ENCODE data around the gene RERE. TPM values are rescaled to one million over a fixed set of nuclear protein-coding genes. Genes with fewer than 3 reads are reported as not detected.

Gene RERE
- total and polyA plus RNA-seq, 2 experiments from 2014 or later, result 148 to 170 TPM

DNA sequence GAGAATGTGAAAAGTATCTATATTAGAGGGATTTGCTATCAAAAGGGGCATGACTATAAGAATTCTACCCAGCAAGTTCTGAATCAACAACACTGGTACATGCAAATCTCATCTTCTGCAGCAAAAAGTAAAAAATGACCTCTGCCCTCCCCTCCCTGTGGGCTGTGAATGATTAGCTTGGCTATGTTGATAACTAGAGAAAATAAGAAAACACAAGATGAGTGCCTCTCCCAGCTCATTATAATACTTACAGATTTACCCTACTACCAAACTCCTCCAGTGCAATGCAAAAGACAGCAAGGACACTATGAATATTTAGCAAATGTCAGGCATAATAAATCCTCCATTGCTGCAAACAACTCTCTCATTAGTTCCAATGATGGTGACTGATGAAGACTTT lies 397.1 kb downstream of the RERE start (continued):
- TF ChIP-seq REST (IDR thresholded peaks at IDR 0.05; ENCODE audit: unreplicated experiment), result no peak

DNA sequence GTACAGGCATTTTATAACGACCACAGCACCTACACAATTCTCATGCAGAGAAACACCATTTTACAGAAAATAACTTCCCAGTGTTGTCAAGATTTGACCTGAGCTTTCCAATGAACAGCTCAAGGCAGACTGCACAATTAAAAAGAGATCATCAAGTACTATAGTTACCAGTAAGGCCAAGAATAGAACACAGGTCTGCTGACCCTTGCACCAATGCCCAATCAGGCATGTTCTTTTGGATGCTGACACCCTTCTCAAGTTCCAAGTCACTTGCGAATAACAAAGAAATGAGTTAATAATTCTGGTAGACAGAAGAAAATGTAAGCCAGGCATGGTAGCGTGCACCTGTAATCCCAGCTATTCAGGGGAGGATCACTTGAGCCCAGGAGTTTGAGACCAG lies 397.6 kb downstream of the RERE start:
- Histone ChIP-seq H3K4me2 (peak overlapping the region; percentile 56), H3K36me3 (ENCODE audit: insufficient read depth) (no peaks in the 10 kb centered on the region), H3K79me2 (replicated peaks; ENCODE audit: insufficient read depth) (peaks cover 82% of the 10 kb centered on the region), H3F3A (replicated peaks; ENCODE audit: low read depth) (no peaks in the 10 kb centered on the region; the same call in 1 of the 2 replicates), H3K4me1 (ENCODE audit: insufficient read depth) (peaks cover 70% of the 10 kb centered on the region), H4K20me1 (replicated peaks; ENCODE audit: insufficient read depth) (peaks cover 31% of the 10 kb centered on the region), H3K27ac (ENCODE audit: low read depth) (no peak overlapping the region), H3K9me2 (ENCODE audit: insufficient read depth) (no peaks in the 10 kb centered on the region), H3K27me3 (ENCODE audit: insufficient read depth) (no peaks in the 10 kb centered on the region), H3K4me3 (0 out of 2 replicates have a peak overlapping the region, but pooled peaks have one; percentile 12), H2AFZ (no peak overlapping the region)
- Mint-ChIP-seq H3K9me3 (no peaks in the 10 kb centered on the region; the same call in 2 of the 3 replicates), H3K27ac (no peak overlapping the region), H3K4me3 (no peak overlapping the region; the same call in 2 of the 3 replicates), H3K36me3 (ENCODE audit: low read depth) (peaks cover 17% of the 10 kb centered on the region), H3K4me1 (peaks cover 34% of the 10 kb centered on the region), H3K27me3 (ENCODE audit: insufficient read depth, low read depth, poor library complexity) (peaks cover 14% of the 10 kb centered on the region)
- no peak for DNase-seq (ENCODE audit: low spot score)
- ATAC-seq, result no peak
- TF ChIP-seq POLR2AphosphoS5 (IDR thresholded peaks at IDR 0.05; ENCODE audit: low read depth), result no peak
- TF ChIP-seq EZH2 (IDR thresholded peaks at IDR 0.05; ENCODE audit: low read depth, unreplicated experiment), result no peak
- TF ChIP-seq CREB1 (CRISPR knock-in tag; IDR thresholded peaks at IDR 0.05; ENCODE audit: low read depth), result no peak
- TF ChIP-seq ZNF114 (CRISPR knock-in tag; IDR thresholded peaks at IDR 0.05), result no peak
- no peak for TF ChIP-seq EZH2phosphoT487 (IDR thresholded peaks at IDR 0.05; ENCODE audit: unreplicated experiment)
- TF ChIP-seq REST (IDR thresholded peaks at IDR 0.05; ENCODE audit: unreplicated experiment), result no peak
- no peak for TF ChIP-seq STAT1 (IDR thresholded peaks at IDR 0.05; ENCODE audit: unreplicated experiment)
- no peak for TF ChIP-seq JUNB (IDR thresholded peaks at IDR 0.05; ENCODE audit: unreplicated experiment)
- no peak for TF ChIP-seq NANOG (IDR thresholded peaks at IDR 0.05; ENCODE audit: borderline replicate concordance)
- TF ChIP-seq, protein P1, sequence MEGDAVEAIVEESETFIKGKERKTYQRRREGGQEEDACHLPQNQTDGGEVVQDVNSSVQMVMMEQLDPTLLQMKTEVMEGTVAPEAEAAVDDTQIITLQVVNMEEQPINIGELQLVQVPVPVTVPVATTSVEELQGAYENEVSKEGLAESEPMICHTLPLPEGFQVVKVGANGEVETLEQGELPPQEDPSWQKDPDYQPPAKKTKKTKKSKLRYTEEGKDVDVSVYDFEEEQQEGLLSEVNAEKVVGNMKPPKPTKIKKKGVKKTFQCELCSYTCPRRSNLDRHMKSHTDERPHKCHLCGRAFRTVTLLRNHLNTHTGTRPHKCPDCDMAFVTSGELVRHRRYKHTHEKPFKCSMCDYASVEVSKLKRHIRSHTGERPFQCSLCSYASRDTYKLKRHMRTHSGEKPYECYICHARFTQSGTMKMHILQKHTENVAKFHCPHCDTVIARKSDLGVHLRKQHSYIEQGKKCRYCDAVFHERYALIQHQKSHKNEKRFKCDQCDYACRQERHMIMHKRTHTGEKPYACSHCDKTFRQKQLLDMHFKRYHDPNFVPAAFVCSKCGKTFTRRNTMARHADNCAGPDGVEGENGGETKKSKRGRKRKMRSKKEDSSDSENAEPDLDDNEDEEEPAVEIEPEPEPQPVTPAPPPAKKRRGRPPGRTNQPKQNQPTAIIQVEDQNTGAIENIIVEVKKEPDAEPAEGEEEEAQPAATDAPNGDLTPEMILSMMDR (conservative IDR thresholded peaks at IDR 0.05; ENCODE audit: low read depth in 2 of 2), result no peak
